B cell (primary cell): ENCODE data around the gene CDC73. TPM values are rescaled to one million over a fixed set of nuclear protein-coding genes. Genes with fewer than 3 reads are reported as not detected.
"Not testable (repeated sequence)": the region's sequence is repeated elsewhere in the genome, so short reads cannot be mapped to it uniquely, and the experiment has no call there.

Source experiments
- ATAC-seq: fragments of 200-7000 bp; cut with Tn5 transposase; one replicate; pipeline ENCODE4 v1.10.0; 2021; ENCODE audit warnings: low read depth, mild to moderate bottlenecking, moderate number of reproducible peaks, moderate library complexity
- CTCF ChIA-PET: fragments of 350-600 bp; sonication (Branson Sonifier 250); formaldehyde crosslinking; loops from one replicate; lab custom pipeline; 2021; ENCODE audit warnings: antibody characterized with exemption, inconsistent platforms; lab: Charles Lee
- POLR2A ChIA-PET: fragments of 350-600 bp; sonication (Branson Sonifier 250); formaldehyde crosslinking; loops from one replicate; lab custom pipeline; 2021; ENCODE audit warnings: antibody characterized with exemption; lab: Charles Lee
- DNase-seq: peaks from one replicate; pipeline ENCODE4 v3.0.0; 2013
- H2AFZ ChIP-seq: 2 replicates; pipeline ENCODE4 v1.6.1; 2012; ENCODE audit warnings: mild to moderate bottlenecking, low read depth, low read length; ENCODE audit not compliant: insufficient read depth, poor library complexity, severe bottlenecking
- H3K27ac ChIP-seq, 2 donors: 1 replicate in 1 of 2; 2 replicates in 1 of 2; pipeline ENCODE4 v1.5.1; 2012 to 2013; ENCODE audit warnings: low read length in 2 of 2, mild to moderate bottlenecking in 2 of 2, moderate library complexity in 1 of 2
- H3K27me3 ChIP-seq, 4 experiments: fragments of 200-600 bp in 1 of 4; sonication (generic) in 1 of 4; replicated peaks in 1 of 4; 1 replicate in 2 of 4; 2 replicates in 2 of 4; pipeline versions ENCODE4 v1.6.1 to v1.7.0; 2013 to 2016; ENCODE audit warnings: low read length in 3 of 4, mild to moderate bottlenecking in 2 of 4, mixed read lengths in 1 of 4, moderate library complexity in 1 of 4; ENCODE audit not compliant: insufficient read depth in 4 of 4, control insufficient read depth in 3 of 4; ENCODE audit errors: control extremely low read depth in 1 of 4
- H3K36me3 ChIP-seq, 2 experiments: replicated peaks in 1 of 2; 1 replicate in 1 of 2; 2 replicates in 1 of 2; pipeline versions ENCODE4 v1.6.1 to v1.7.1; 2013; ENCODE audit warnings: low read length in 1 of 2; ENCODE audit not compliant: insufficient read depth in 2 of 2, control insufficient read depth in 1 of 2; ENCODE audit errors: control extremely low read depth in 1 of 2, extremely low read depth in 1 of 2
- H3K4me1 ChIP-seq, 2 donors: fragments of 200-600 bp in 1 of 2; sonication (generic) in 1 of 2; 1 replicate in 1 of 2; 2 replicates in 1 of 2; pipeline versions ENCODE4 v1.5.1 to v1.6.1; 2013 to 2017; ENCODE audit warnings: low read length in 2 of 2; ENCODE audit not compliant: control insufficient read depth in 2 of 2, insufficient read depth in 2 of 2
- H3K4me2 ChIP-seq: replicated peaks from 2 replicates; pipeline ENCODE3; 2012; ENCODE audit warnings: mild to moderate bottlenecking, low read depth, low read length; ENCODE audit not compliant: poor library complexity, severe bottlenecking
- H3K4me3 ChIP-seq, 5 experiments: fragments of 200-600 bp in 1 of 5; sonication (generic) in 1 of 5; 1 replicate in 3 of 5; 2 replicates in 2 of 5; pipeline versions ENCODE4 v1.5.1 to v1.7.0; 2011 to 2016; ENCODE audit warnings: low read length in 4 of 5, mild to moderate bottlenecking in 4 of 5, low read depth in 2 of 5, control low read depth in 1 of 5, moderate library complexity in 1 of 5; ENCODE audit not compliant: insufficient read depth in 1 of 5; ENCODE audit errors: control extremely low read depth in 1 of 5, extremely low read depth in 1 of 5
- H3K79me2 ChIP-seq: fragments of 200-600 bp; sonication (generic); one replicate; pipeline ENCODE4 v1.6.0; 2016; ENCODE audit warnings: low read length; ENCODE audit not compliant: control insufficient read depth, insufficient read depth
- H3K9ac ChIP-seq: fragments of 200-600 bp; sonication (generic); 2 replicates; pipeline ENCODE4 v1.6.1; 2017; ENCODE audit warnings: mild to moderate bottlenecking, low read length, moderate library complexity
- H3K9me3 ChIP-seq, 3 donors: one replicate each; pipeline versions ENCODE4 v1.6.1 to v1.7.1; 2013; ENCODE audit warnings: low read length in 2 of 3; ENCODE audit not compliant: control insufficient read depth in 2 of 3, insufficient read depth in 1 of 3; ENCODE audit errors: control extremely low read depth in 1 of 3
- H4K20me1 ChIP-seq: 2 replicates; pipeline ENCODE4 v1.6.0; 2012; ENCODE audit warnings: mild to moderate bottlenecking, low read length; ENCODE audit not compliant: insufficient read depth, control insufficient read depth, poor library complexity, severe bottlenecking
- H3K27ac Mint-ChIP-seq: one replicate; pipeline ENCODE4 v1.8.0; 2021; ENCODE audit warnings: mixed read lengths
- H3K27me3 Mint-ChIP-seq: one replicate; pipeline ENCODE4 v1.8.0; 2021; ENCODE audit warnings: mixed read lengths
- H3K4me1 Mint-ChIP-seq: one replicate; pipeline ENCODE4 v1.8.0; 2021; ENCODE audit warnings: mixed read lengths
- H3K4me3 Mint-ChIP-seq: one replicate; pipeline ENCODE4 v1.8.0; 2021; ENCODE audit warnings: mixed read lengths
- H3K9me3 Mint-ChIP-seq: one replicate; pipeline ENCODE4 v1.8.0; 2022; ENCODE audit warnings: mixed read lengths; ENCODE audit not compliant: insufficient read depth
- CTCF ChIP-seq: fragments of 200-600 bp; IDR thresholded peaks from one replicate; pipeline ENCODE4 v1.8.0; 2022; ENCODE audit warnings: antibody characterized with exemption, mild to moderate bottlenecking
- EZH2 ChIP-seq: IDR thresholded peaks from 2 replicates; pipeline ENCODE4 v1.6.1; 2012; ENCODE audit warnings: borderline replicate concordance, low read depth, mild to moderate bottlenecking, moderate library complexity, low read length; ENCODE audit not compliant: insufficient read depth, poor library complexity, severe bottlenecking
- WGBS: methylation state at CpG from one replicate; pipeline ENCODE4 v1.1.5; 2013; ENCODE audit warnings: missing lambda C conversion rate; ENCODE audit not compliant: insufficient coverage; 5-methylcytosine and 5-hydroxymethylcytosine counted together
- intact Hi-C: fragments of 100-400 bp; cut with micrococcal nuclease; formaldehyde crosslinking; loops from one replicate; pipeline ENCODE4 v1.10.0; 2022
- polyA plus RNA-seq: library from polyadenylated mRNA; depleted of rRNA; stranded (reverse); fragments of >200 nt; gene quantifications from 2 replicates; pipeline ENCODE4 v1.2.3, GENCODE V29; 2012
- total RNA-seq, 2 donors: library from RNA; stranded (reverse); fragments of 120-200 nt in 1 of 2; gene quantifications; 1 replicate in 1 of 2; 2 replicates in 1 of 2; pipeline versions ENCODE4 v1.2.3 to v1.2.4, GENCODE V29; 2013 to 2022

Gene CDC73
- total and polyA plus RNA-seq, 2 donors (not counting 1 experiment from before 2014, with no cell fraction given) = 6.1 to 71.7 TPM

DNA sequence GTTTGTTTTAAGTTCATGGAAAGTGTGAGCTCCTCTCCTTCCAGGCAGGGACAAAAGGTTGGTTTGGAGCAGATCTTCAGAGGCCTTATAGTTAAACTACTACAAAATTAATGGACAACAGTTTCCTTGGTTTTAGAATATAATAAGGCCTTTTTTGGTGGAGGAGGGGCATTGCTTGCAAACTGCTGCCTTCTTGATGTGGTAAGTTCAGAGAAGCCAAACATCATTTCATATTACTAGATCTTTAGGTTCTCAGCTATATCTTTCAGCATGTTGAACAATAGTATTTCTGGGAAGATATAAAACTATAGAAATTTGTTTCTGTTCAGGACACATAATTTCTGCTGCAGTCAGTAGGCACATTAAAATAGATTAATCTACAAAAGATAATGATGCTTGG lies 162.4 kb downstream of the CDC73 start:
- Histone ChIP-seq H3K27me3 (no peaks in the 10 kb centered on the region), H3K36me3 (no peaks in the 10 kb centered on the region), H3K27ac (no peak overlapping the region), H3K79me2 (no peaks in the 10 kb centered on the region), H3K4me3 (no peak overlapping the region), H3K9me3 (peaks cover 0 to 4% (median 0%) of the 10 kb centered on the region in 3 donors), H3K4me1 (no peaks in the 10 kb centered on the region), H4K20me1 (no peaks in the 10 kb centered on the region), H2AFZ (no peak overlapping the region), H3K9ac (no peak overlapping the region), H3K4me2 (no peak overlapping the region)
- Mint-ChIP-seq H3K27me3 (peaks cover 3% of the 10 kb centered on the region), H3K4me1 (no peaks in the 10 kb centered on the region), H3K4me3 (no peak overlapping the region), H3K27ac (no peak overlapping the region), H3K9me3 (no peaks in the 10 kb centered on the region)
- ChIA-PET POLR2A (no interaction called here), CTCF (no interaction called here)
- DNase-seq (no peak), ATAC-seq (no peak)
- intact Hi-C loops = no loop called here
- no peak for TF ChIP-seq EZH2
- TF ChIP-seq CTCF = no peak

DNA sequence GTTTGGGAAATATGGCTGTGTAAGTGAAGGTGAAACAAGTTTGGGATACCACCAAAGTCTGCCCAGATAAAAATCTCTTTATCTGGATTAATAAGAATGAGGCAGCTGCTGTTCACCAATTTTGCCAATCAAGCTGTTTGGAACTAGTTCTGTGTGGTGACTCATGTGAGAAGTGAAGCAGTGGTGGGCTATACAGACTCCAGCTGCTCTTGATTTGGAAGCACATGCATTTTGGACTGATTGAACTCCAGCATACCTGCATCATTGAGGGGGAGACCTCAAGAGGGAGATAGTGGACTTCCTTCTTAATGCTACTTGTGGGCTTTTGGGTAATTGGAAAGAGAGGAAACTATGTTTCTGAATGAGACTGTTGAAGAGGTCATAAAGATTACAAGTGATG lies 163.8 kb downstream of the CDC73 start:
- H2AFZ ChIP-seq = no peak overlapping the region
- no peaks in the 10 kb centered on the region for H3K36me3 ChIP-seq
- no peaks in the 10 kb centered on the region for H3K79me2 ChIP-seq
- H3K9me3 ChIP-seq = no peaks in the 10 kb centered on the region
- H3K4me1 Mint-ChIP-seq = no peaks in the 10 kb centered on the region
- H3K27ac ChIP-seq = no peak overlapping the region
- no peak overlapping the region for H3K9ac ChIP-seq
- CTCF ChIA-PET = no interaction called here
- no peaks in the 10 kb centered on the region for H3K4me1 ChIP-seq
- H4K20me1 ChIP-seq = no peaks in the 10 kb centered on the region
- H3K27me3 ChIP-seq = no peaks in the 10 kb centered on the region
- POLR2A ChIA-PET = no interaction called here
- peaks cover 3% of the 10 kb centered on the region for H3K27me3 Mint-ChIP-seq
- TF ChIP-seq CTCF (no peak), EZH2 (no peak)
- H3K27ac Mint-ChIP-seq = no peak overlapping the region
- intact Hi-C loops = no loop called here
- DNase-seq = no peak
- H3K4me2 ChIP-seq = no peak overlapping the region
- no peak overlapping the region for H3K4me3 ChIP-seq
- ATAC-seq = no peak
- no peaks in the 10 kb centered on the region for H3K9me3 Mint-ChIP-seq
- H3K4me3 Mint-ChIP-seq = no peak overlapping the region

GRCh38 chr1:193288548-193289080 lies 166.8 kb downstream of the CDC73 start:
- intact Hi-C loops, H3K4me3 ChIP-seq, CTCF ChIA-PET, H3K27ac ChIP-seq, H3K9me3 ChIP-seq, H3K4me1 Mint-ChIP-seq, H3K79me2 ChIP-seq, POLR2A ChIA-PET, H2AFZ ChIP-seq, H3K4me2 ChIP-seq, H3K27me3 ChIP-seq, H3K4me3 Mint-ChIP-seq, H3K4me1 ChIP-seq, H3K27me3 Mint-ChIP-seq, DNase-seq, H4K20me1 ChIP-seq, H3K9ac ChIP-seq, ATAC-seq, H3K27ac Mint-ChIP-seq, H3K36me3 ChIP-seq, H3K9me3 Mint-ChIP-seq: not testable (repeated sequence)
- 100% methylated on average over 1 of the region's 2 CpGs for WGBS
